Stromal cell of bone marrow (primary cell): Measurements from ENCODE around the gene ADAMTS3.
A peak's percentile ranks its signal among the peaks of the same experiment; 100 is the strongest.

ENCODE experiments used
- DNase-seq: peaks from one replicate; pipeline ENCODE4 v3.0.0-alpha.2; 2012; ENCODE audit warnings: low read depth

Gene ADAMTS3

DNA sequence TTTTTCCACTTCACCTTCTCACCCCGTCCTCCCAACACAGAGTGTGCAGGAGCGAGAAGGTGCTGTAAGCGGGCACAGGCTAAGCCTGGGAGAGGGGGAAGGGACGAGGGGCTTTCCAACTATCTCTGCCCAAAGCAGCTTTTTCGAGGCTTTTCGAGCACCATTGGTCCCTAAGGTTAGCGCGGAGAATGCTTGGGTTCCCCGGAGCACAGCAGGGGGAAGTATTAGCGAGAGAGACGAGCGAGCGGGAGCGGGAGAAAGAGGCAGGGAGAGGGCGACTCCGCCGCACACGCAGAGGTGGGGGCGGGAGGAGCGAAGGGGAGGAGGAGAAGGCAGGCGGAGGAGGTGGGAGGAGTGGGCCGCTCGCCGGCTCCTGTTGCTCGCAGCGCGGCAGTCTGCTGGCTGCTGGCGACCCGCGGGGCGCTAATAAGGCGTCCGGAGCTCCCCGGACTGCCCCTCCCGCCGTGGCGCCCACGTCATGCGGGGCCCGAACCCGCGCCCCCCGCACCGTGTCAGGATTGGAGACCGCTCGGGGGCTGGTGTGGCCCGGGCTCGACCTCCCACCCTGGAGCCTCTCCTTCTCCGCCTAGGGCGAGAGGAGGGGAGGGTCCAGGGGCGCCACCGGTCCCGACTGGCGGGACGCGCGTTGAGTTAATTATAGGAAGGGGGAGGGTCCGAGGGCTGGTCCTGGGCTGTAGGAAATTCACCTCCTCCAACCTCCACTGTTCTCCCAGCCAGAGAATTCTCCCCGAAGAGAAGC, at the start of gene ADAMTS3:
Gene ADAMTS3, minus strand, starts transcription at position 263 of the 760 bp plus-strand sequence. CDS start 459 bp downstream, outside the sequence.
- DNase-seq, result no peak

DNA sequence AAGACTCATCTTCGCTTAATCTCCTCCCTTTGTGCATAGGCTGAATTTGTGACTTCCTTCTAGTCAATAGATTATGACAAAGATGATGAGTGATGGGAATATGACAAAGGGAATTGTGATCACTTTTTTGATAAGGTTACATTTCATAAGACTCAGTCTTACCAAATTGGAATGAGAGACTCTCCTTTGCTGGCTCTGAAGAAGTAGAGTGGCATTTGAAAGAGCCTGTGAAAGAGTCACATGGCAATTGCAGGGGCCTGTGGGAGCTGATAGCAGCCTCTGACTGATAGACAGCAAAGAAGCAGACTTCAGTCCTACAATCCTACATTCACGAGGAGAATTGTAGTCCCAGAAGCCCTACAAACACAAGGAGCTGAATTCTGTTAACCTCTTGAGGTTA, 44.9 kb upstream of the ADAMTS3 start:
- DNase-seq, result no peak

DNA sequence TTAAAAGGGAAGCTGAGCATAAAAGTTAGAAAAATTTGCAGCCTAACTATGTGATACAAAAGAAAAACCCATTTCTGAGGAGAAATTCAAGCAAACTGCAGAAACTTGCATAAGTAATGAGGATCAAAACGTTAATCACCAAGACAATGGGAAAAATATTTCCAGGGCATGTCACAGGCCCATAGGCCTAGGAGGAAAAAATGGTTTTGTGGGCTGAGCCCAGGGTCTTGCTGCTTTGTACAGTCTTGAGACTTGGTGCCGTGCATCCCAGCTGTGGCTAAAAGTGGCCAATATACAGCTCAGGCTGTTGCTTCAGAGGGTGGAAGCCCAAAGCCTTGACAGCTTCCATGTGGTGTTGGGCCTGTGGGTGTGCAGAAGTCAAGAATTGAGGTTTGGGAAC, 37.7 kb upstream of the ADAMTS3 start:
- no peak for DNase-seq

DNA sequence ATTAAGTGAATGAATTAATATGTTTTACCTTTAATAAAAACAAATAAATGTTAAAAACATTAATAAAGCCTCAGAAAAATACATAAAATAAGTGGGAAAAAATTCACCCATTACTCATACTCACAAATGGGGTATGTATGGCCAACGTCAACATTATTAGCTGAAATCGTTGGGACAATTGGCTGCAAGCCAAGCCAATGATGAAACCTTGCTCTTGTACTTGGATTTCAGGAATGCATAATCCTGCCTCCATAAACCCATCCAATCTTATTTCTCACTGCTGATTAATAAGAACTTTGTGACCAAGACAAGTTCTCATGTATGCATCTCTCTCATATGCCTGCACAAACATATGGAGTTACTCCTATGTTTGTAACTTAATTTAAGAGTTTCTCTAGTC, 35.3 kb upstream of the ADAMTS3 start:
- DNase-seq, result peak; percentile 29

DNA sequence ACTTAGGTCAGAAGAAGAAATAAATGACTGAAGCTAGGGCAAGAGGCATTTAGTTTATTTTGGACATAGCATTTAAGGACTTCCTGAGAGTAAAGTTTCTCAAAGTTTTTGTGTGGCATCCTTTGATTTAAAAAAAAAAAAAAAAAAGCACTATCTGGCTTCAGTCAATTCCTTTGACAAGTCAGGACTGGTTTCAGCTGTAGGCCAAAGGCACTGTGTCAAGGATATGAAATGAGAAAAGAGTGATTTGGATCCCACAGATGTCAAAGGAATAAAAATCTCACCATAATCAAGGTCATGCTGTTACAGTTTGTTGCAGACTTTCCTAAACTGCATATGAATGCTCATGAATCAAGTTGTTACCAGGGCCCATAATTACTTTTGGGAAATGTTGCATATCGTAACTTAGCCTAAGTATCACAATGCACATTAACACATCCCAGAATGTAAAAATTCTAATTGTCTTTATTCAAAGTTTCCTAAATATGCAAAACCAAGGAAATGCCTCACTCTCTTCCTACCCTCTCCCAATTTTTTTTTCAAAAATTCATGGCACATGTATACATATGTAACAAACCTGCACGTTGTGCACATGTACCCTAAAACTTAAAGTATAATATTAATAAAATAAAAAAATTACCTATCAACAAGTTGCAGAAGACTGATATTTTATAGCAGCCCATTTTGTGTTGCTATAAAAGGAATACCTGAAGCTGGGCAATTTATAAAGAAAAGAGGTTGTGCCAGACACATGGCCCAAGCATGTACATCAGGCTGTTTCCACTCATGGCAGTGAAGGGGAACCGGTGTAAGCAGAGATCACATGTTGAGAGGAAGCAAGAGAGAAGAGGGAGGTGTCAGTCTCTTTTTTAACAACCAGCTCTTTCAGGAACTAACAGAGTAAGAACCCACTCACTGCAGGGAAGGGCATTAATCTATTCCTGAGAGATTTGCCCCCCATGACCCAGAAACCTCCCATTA, 33.7 kb upstream of the ADAMTS3 start:
- DNase-seq, result no peak

DNA sequence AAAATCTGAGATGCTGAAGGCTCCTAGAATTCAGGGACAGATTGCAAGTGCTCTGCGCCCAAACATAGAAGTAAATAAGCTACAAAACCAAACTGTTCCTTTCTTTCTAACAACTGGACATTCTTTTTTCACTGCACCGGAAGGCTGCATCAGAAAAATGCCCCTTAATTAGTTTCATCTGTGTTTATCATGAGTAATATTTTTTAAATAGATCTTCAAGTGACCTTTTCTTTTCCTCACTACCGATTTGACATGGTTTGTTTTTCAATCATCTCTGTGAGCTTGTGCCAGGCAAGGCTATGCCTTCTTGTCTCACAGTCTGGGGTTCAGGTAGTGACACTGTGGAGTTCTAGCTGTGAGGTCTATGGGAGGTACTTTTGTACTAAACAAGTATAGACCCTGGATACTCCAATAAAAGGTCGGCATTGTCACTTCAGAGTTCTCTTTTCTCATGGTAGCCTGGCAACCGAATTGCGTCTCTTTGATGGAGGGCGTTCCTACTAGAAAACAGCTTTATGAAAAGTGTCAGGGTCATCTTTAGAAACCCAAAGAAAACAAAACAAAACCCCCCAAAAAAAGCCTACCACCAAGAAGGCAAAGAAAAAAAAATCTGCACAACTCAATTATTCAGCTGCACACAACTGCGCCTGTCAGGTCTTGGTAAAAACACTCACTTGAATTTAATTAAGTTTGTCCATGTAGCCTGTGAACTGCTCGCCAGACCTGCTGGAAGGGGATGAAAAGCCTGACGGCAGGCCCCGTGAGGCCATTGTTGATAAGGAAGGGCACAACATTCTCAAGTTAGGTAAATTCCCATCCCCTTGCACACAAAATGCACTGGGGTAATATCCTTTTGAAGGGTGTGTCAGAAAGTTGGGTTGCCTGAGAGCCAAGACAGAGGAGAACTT, 22.8 kb upstream of the ADAMTS3 start:
- DNase-seq, result no peak

DNA sequence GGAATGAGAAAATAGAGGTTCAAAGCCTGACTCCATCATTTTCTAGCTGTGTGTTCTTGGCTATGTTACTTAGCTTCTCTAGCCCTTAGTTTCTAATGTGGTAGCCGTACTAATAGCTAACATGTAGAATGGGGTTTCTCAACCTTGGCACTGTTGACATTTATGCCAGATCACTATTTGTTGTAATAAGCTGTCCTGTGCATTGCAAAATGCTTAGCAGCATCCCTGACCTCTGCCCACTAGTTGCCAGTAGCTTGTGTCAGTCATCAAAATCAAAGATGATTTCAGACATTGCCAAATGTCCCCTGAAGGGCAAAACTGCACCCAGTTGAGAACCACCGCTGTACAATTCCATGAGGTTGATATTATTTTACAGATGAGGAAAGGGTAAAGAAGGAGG, 18.3 kb upstream of the ADAMTS3 start:
- no peak for DNase-seq

DNA sequence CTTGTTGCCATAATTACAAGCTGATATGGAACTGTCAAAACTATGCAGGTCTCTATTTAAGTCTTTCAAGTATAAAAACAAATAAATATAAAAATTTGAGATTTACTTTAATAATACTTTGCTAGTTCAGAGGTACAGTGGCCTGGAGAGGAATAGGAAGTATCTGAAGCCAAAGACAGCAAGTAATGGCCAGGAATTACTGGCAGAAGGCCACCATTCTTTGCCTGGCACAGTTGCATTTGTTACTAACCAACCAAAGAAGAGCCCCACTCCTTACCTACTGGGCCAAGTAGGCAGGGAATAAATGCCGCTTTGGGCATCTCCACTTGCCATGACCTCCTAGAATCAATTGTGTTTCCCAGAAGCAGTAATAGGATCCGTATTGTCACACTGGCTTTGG, 13.8 kb upstream of the ADAMTS3 start:
- DNase-seq, result no peak

DNA sequence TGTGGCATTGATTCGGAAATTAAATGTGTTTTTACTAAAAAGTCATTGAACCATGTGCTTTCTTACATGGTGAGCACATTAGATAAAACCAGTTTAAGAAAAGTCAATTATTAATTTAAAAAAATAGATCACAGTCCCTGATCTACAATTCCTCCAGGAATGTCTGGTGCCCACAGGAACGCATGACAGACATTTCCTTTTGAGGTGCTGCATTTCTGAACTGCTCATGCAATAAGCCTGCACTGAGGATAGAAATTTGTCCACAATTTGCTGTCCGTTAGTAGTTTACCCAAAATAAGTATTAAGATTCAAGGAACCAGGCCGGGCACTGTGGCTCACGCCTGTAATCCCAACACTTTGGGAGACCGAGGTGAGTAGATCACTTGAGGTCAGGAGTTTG, 8.2 kb upstream of the ADAMTS3 start:
- no peak for DNase-seq

DNA sequence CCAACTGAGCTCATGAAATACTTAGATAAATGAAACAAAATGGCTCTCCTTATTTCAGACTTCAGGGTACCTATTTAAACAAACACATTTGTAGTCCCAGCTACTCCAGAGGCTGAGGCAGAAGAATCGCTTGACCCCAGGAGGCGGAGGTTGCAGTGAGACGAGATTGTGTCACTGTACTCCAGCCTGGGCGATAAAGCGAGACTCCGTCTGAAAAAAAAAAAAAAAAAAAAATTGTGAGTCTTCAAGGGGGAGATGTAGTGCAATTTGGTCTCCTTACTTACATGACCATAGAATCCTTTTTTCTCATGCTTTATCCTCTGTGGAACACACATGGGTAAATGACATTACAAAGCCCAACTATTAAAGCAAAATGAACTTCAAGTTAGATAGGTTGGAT, 2.3 kb upstream of the ADAMTS3 start:
- no peak for DNase-seq

DNA sequence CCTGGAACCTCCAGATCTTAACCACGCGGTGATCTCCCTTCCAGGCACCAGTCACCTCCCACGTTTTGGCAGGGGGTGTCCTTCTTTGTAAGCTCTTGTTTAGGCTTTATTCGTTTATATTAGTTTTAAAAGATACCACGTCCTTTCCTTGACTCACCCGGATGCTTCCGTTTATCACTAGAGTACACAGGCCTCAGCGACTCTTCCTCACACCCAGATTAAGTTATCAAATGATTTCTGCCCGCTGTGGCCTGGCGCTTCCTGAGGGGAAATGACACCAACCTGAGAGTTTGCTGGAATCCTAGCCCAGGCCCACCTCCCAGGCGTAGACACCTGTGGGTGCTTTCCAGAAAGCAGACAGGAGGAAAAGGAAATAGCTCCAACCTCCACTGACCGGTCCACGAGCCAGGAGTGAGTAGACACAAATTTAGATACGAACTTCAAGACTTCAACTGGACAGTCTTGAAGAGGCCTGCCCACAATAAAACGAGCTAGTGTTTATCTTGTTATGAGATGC, 756 bp upstream of the ADAMTS3 start:
- DNase-seq, result no peak

DNA sequence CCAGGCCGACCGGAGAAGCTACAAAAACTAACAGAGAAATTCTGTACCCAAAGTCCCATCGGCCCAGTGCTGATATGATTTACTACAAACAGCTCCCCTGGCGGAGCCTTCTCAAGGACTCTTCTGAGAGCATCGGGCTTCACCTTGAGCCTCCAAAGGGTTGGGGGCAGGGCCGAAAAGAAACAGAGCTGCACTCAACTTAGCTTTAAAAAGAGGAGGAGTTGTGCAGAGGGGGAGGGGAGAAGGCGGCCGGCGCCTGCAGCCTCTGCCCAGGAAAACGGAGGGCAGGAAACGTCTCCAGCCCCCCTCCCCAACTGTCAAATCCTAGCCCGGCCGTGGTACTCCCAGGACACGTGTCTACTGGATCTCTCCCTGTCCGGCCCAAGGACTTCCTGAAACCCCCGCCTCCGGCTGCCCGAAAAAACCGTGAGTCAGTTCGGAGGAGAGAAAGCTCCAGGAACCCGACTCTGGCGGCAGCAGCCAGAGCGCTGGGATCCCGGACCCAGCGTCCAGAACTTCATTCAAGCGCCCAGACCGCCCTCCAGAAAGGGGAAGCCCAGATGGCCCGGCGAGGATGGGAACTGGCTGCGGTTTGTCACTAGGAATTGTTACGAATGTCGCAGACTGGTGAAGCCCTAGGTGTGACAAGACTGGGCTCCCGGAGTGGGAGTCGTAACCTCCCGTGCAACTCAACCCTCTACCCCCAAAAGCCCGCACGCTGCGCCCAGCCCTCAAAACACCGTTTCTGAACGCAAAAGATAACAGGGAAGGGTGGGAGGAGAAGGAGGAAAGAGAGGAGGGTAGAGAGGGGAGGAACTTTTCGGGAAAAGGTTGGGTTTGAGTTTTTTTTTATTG, 973 bp downstream of the ADAMTS3 start:
- DNase-seq, result peak; percentile 62

DNA sequence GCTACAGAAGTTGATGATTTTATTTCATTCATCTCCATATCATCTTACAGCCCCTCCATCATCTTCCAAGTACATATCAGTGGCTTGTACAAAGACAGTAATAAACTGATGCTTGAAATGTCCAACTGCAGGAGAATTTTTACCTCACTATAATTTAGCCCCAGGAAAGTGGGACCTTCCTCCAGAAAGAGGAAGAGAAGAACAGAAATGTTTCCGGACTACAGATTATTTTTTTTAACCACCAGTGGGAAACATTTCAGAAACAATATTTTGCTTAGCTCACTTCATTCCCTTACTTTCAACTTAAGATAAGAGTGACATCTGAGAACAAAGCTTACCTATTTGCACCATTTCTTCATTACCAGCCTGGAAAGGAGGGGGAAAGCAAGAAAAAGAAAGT, 2.0 kb downstream of the ADAMTS3 start:
- no peak for DNase-seq

DNA sequence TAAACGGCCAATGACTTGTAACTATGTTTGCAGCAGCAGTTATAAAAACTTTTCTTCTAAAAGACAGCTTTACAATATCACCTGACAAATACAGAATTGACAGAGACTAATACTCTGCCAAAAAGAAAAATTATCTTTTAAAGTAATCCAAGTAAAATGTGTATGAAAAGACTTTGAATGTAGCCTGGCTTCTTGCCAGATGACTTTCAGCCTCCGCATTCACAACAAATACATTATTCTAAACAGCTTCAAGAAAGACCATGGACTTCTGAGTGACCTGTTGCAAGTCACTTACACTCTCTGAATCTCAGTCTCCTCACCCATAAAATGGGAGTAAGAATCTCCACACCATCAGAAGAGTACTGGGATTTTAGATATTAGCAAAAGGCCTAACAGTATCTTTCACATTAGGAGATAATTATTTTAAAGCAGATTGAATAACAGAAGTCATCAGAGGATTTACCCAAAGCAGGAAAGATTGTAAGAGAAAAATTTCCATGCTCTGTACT, 2.5 kb downstream of the ADAMTS3 start:
- no peak for DNase-seq

DNA sequence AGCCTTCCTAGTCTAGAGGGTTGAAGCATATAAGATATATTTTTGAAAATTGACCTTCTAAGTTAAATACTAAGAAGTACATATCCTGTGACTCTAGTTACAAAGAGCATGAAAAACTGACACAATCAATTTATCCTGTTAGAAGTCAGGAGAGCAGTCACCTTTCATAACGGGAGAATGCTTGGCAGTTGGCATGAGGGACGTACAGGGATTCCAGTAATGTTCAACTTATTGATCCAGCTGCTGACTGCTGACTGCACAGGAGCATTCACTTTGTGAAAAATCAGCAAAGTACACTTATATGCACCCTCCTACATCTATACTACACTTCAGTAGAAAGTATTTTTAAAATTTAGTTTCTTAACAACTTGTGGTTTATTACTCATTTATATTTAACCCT, 4.2 kb downstream of the ADAMTS3 start:
- DNase-seq, result no peak

DNA sequence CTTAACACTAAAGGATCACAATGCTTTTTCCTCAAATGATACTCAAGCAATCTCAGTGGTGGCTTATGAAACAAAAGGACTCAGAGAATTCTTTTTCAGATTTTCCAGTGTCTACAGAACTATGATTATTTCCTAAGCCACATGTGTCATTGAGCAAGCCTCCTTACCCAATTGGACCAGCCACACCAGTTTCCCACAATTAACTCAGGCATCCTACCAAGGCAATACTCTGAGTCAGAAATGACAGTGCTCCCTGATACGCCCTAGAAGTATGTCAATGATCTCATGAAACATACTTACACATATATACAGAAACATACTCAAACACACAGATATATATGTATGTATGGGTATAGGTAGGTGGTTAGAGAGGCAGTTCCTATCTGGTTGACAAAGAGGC, 4.8 kb downstream of the ADAMTS3 start:
- peak; percentile 84 for DNase-seq

DNA sequence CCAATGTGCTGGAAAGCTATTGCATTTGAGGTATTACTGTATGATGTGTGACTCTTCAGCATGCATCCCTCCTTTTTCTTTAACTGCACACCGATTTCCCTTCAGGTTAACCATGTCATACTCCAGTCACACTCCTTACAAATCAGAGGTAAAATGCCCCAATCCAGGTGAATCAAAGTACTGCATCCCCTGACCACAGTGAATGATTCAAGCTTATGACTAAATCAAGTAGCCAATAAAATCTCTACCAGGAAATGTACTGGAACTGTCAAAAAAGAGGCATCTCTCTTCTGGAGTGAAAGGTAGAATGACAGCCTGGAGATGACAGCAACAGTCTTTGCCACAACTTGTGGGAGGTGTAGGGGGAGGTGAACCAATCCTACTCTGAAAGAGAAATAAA, 10.4 kb downstream of the ADAMTS3 start:
- no peak for DNase-seq

DNA sequence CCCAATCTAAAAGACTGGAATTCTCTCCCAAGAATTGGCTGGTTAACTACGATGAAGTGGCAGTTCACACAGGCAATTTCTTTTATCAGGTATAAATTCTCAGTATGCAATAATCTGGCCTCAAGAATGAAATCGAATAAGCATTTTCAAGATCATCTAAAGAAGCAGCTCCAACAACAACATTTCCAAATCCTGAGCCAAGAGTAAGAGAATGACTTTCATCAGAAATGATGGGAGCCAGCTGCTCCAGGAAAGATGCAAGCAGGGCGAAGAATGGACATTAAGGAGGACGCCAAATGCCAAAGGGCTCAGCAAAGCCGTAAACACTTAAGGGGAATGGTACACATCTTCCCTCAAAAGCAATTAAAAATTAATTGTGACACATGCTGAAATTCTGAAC, 12.0 kb downstream of the ADAMTS3 start:
- no peak for DNase-seq

DNA sequence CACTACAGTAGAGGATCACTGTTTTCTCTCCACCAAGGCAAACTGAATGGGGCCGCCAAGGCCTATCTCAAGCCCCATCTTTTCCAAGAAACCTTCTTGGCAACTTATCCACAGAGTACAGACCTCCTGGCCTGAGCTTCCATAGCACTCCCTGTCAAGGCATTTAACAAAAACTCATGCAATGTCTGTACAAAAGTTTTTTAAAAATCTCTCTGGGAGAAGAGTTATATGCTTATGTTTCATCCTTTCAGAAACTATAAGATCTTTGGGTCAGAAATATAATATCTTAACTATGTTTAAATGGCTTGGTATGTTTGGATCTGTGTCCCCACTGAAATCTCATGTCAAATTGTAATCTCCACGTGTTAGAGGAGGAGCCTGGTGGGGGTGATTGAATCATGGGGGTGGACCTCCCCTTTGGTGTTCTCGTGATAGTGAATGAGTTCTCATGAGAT, 13.6 kb downstream of the ADAMTS3 start:
- DNase-seq, result no peak

DNA sequence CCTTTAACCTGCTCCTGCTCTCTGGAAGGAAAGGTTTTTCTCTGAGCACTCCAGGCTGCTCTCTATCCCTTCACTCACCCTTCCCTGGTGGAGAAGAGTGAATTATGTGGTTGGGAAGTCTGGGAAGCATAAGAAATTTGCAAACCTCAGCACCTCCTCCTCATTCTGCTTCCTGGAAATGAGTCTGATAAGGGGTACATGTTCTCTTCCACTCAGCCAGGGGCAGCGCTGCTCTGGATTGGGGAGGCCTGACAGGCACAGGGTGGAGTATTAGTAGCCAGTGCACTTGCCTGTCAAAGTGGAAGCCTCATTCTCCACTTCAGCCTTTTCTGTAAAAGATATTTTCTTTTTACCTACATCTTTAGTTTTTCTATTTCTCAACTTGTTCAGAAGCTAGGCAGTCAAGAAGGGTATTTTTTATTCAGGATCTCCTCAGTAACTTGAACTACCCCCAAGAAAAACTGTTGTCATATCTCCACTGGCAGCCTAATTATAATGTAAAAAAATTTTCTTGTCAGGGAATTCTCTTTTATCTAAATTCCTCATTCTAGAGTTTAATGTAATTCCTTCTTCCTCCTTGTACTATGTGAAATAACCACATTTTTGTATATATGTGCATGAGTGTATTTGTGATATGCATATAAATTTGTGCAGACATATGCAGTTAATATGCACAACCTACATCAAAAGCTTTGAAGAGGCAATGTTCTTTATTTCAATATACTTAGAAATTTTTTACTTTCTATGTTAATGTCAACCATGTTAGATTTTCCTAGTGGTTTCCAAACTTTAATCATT, 15.3 kb downstream of the ADAMTS3 start:
- no peak for DNase-seq
